Inferior parietal cortex (tissue), 1 donor: ENCODE results near the gene DNM2.
"Not testable (repeated sequence)": the region's sequence is repeated elsewhere in the genome, so short reads cannot be mapped to it uniquely, and the experiment has no call there.

Experiments
- DNase-seq: peaks from one replicate; pipeline ENCODE4 v3.0.0-alpha.2; 2016; ENCODE audit errors: extremely low spot score

Gene DNM2

GRCh38 chr19:10866495-10866894 is 148.6 kb downstream of the DNM2 start:
- DNase-seq, result no peak

- DNase-seq, result no peak
Observed at GRCh38 chr19:10868872-10869547, 151.1 kb downstream of the DNM2 start.

DNA sequence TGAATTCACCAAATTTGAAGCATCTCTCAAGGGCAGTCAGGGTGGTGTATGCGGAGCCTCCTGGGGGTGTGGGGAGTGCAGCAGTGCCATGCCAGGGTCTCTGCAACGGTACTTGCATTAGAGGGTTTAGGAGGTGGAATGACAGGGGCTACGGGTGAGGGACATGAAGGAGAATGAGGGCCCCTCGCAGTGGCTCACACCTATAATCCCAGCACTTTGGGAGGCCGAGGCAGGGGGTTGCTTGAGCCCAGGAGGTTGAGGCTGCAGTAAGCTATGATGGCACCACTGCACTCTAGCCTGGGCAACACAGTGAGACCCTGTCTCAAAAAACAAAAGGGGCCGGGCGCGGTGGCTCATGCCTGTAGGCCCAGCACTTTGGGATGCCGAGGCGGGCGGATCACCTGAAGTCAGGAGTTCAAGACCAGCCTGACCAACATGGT is 152.0 kb downstream of the DNM2 start:
- not testable (repeated sequence) for DNase-seq

DNA sequence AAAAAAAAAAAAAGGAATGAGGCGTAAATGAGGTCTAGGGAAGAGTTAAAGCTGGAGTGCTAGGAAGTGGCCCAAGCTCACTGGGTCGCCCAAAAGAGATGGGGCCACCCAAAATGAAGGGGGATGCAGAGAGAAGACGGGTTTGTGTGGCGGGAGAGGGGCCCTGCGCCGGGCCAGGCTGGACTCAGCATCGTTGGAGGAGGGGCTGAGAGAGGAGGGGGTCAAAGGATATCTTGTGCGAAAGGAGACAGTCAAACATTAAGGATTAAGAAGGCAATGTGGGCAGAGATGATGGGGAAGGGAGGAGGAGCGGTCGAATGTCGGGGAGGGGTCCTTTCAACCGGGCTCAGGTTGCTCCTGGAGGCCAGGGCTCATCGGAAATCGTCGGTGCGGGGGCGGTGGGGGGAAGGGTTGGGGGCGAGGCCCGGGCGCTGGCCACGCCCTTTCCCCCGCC is 152.6 kb downstream of the DNM2 start:
- DNase-seq, result no peak

DNA sequence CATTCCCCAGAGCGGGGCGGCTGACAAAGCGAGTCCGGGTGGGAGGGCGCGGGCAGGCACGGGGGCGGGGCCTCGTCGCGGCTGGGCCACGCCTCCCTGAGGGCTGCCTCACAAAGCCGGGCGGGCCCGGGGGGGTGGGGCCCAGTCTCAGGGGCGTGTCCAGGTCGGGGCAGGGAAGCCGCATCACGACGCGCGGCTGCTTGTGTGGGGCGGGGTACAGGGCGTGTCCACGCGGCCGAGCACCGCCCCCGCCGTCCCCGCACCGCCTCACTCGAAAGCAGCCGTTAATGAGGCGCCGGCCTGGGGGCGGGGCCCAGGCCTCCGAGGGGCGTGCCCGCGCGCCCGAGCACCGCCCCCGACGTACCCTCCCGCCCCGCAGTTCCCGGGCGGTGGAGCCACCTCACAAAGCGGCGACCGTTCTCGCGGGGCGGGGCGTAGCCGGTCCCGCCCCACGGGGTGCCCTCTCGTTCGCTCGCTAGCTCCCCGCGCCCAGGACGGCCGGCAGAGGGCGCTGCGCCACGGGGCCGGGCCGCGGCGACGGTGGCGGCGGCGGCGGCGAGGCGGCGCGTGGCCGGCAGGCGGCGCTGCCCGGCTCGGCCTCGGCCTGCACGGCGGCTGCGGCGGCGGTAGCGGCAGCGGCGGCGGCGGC is 153.2 kb downstream of the DNM2 start, which contains the start of gene CARM1:
Gene CARM1, plus strand, starts transcription at position 599 of the 649 bp plus-strand sequence. CDS start 150 bp downstream, outside the sequence.
- peak; percentile 93 for DNase-seq

GRCh38 chr19:10871711-10872545 is 154.0 kb downstream of the DNM2 start:
- no peak for DNase-seq

GRCh38 chr19:10872546-10873107 is 154.7 kb downstream of the DNM2 start:
- DNase-seq, result no peak

- DNase-seq, result no peak
Observed at GRCh38 chr19:10874024-10874423, 156.1 kb downstream of the DNM2 start.

DNA sequence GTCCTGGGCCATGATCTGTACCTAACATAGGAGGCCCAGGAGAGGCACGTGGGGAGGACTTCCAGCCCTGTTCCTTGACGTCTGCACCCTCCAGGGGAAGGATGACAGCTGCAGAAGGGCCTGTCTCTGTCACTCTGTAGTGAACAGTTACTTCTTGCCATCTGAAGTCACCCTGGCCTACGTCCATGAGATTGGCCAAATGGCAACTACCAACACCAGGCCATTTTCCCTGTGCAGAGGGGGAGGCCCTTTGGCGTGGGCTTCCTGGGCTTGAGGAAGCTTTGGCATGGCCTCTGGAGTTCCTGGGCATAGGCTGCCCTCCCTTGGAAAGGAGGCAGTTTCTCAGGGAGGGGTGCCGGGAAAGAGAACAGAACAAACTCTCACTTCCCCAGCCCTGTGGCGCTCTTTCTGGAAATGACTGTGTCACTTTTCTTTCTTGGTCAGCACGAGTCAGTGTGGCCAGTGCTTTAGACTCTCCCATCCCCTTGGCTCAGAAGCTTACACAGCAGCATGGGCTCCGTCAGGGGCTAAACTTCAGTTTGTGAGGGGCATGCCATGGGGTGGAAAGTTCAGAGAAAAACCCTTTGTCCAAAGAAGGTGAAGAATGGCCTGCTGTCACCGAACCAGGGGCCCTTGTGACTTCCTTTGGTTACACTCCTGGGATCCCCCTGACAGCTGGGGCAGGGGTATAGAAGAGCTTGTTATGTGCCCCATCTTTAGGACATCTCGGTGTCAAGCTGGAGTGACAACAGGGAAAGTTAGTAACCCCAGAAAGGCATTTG is 158.8 kb downstream of the DNM2 start:
- no peak for DNase-seq

DNA sequence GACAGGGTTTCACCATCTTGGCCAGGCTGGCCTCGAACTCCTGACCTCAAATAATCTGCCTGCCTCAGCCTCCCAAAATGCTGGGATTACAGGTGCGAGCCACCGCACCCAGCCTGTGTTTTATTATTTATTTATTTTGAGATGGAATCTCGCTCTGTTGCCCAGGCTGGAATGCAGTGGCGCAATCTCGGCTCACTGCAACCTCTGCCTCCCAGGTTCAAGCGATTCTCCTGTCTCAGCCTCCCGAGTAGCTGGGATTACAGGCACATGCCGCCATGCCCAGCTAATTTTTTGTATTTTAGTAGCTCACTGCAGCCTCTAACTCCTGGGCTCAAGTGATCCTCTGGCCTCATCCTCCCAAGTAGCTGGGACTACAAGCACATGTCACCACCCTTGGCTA is 159.7 kb downstream of the DNM2 start:
- not testable (repeated sequence) for DNase-seq

DNA sequence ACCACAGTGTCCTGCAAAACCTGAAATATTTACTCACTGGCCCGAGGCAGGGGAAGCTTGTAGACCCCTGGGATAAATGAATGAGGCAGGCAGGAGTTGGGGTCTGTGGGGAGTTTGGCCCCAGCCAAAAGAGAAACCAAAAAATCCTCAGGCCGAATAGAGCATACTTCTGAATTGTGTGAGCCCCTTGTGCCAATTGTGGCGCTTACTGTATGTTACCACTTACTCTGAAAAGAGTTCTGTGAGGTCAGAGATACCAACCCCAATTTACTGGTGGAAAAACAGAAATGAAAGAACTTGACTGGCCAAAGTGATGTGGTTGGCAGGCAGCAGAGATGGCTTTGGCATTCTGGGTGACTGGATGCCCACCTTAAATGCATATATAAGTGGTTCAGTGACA is 160.4 kb downstream of the DNM2 start:
- no peak for DNase-seq
